ENCODE measurements around the gene RDH12. TPM values are rescaled to one million over a fixed set of nuclear protein-coding genes. Genes with fewer than 3 reads are reported as not detected.

The RDH12 gene
- total RNA-seq, 3 donors from 2014 or later: not detected

DNA sequence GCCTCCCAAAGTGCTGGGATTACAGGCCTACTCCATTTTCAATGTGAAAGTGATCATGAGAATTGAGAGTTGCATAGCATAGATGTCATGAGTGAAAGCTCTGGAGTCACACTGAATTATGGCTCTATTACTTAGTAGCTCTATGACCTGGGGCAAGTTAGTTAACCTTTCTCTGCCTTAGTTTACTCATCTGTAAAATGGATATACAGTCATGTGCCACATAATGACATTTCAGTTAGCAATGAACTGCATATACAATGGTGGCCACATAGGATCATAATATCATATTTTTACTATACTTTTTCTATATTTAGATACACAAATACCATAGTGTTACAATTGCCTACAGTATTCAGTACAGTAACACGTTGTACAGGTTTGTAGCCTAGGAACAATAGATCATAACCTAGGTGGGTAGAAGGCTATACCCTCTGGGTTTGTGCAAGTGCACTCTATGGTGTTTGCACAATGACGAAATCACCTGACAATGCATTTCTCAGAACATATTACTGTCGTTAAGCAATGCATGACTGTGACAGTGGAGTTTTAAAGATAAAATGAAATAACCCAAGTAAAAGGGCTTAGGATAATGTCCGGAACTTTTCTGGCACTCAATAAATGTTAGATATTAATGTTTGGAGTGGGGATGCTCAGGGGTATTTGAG lies 61.6 kb downstream of the RDH12 start:
- peaks cover 21% of the 10 kb centered on the region for H3K4me1 ChIP-seq (ENCODE audit: low read depth)
- no peaks in the 10 kb centered on the region for H3K36me3 ChIP-seq (ENCODE audit: low read depth)
- H3K9me3 ChIP-seq: no peaks in the 10 kb centered on the region
- DNase-seq (peak in 1 of 3 donors; percentile 29), ATAC-seq (peak; percentile 87)
- intact Hi-C loops (cut with DNase I, micrococcal nuclease): no loop called here
- H3K4me3 ChIP-seq: no peak overlapping the region
- TF ChIP-seq, protein P1, sequence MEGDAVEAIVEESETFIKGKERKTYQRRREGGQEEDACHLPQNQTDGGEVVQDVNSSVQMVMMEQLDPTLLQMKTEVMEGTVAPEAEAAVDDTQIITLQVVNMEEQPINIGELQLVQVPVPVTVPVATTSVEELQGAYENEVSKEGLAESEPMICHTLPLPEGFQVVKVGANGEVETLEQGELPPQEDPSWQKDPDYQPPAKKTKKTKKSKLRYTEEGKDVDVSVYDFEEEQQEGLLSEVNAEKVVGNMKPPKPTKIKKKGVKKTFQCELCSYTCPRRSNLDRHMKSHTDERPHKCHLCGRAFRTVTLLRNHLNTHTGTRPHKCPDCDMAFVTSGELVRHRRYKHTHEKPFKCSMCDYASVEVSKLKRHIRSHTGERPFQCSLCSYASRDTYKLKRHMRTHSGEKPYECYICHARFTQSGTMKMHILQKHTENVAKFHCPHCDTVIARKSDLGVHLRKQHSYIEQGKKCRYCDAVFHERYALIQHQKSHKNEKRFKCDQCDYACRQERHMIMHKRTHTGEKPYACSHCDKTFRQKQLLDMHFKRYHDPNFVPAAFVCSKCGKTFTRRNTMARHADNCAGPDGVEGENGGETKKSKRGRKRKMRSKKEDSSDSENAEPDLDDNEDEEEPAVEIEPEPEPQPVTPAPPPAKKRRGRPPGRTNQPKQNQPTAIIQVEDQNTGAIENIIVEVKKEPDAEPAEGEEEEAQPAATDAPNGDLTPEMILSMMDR (IDR thresholded peaks at IDR 0.05): no peak

DNA sequence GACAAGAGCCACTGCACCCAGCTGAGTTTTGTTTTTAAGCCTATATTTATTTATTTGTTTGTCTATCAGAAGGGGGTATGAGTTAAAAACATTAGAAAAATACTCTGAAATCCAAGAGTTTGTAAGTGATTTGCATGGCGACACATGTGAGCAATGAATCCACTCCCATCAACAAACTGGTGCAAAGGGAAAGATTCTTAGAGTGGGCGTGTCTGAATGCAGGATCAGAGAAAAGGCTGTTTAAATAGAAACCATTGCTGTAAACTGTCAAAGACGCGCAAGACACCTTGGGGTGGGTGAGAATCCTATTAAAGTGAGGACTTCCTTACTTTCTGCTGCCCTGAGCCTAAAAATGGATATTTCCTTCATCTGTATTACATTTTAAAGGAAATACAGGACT lies 62.8 kb downstream of the RDH12 start:
- no peaks in the 10 kb centered on the region for H3K9me3 ChIP-seq
- no peak overlapping the region for H3K4me3 ChIP-seq
- DNase-seq (peak in 1 of 3 donors; percentile 68), ATAC-seq (peak; percentile 71)
- TF ChIP-seq, protein P1 (IDR thresholded peaks at IDR 0.05): no peak
- no peaks in the 10 kb centered on the region for H3K36me3 ChIP-seq (ENCODE audit: low read depth)
- intact Hi-C loops (cut with DNase I, micrococcal nuclease): no loop called here
- H3K4me1 ChIP-seq (ENCODE audit: low read depth): peaks cover 21% of the 10 kb centered on the region

GRCh38 chr14:67765192-67765834 lies 63.6 kb downstream of the RDH12 start:
- Histone ChIP-seq H3K4me1 (ENCODE audit: low read depth) (peaks cover 21% of the 10 kb centered on the region), H3K9me3 (no peaks in the 10 kb centered on the region), H3K36me3 (ENCODE audit: low read depth) (no peaks in the 10 kb centered on the region), H3K4me3 (no peak overlapping the region)
- DNase-seq (peak in 1 of 3 donors; percentile 46), ATAC-seq (peak; percentile 71)
- intact Hi-C loops (cut with DNase I, micrococcal nuclease): no loop called here
- TF ChIP-seq, protein P1 (IDR thresholded peaks at IDR 0.05): no peak

- Histone ChIP-seq H3K9me3 (no peaks in the 10 kb centered on the region), H3K4me1 (ENCODE audit: low read depth) (peaks cover 21% of the 10 kb centered on the region), H3K36me3 (ENCODE audit: low read depth) (no peaks in the 10 kb centered on the region), H3K4me3 (no peak overlapping the region)
- intact Hi-C loops (cut with DNase I, micrococcal nuclease): no loop called here
- ATAC-seq (no peak), DNase-seq (peak in 1 of 3 donors; percentile 36)
- TF ChIP-seq, protein P1 (IDR thresholded peaks at IDR 0.05): no peak
These were observed 64.5 kb downstream of the RDH12 start for GRCh38 chr14:67766035-67766680.

DNA sequence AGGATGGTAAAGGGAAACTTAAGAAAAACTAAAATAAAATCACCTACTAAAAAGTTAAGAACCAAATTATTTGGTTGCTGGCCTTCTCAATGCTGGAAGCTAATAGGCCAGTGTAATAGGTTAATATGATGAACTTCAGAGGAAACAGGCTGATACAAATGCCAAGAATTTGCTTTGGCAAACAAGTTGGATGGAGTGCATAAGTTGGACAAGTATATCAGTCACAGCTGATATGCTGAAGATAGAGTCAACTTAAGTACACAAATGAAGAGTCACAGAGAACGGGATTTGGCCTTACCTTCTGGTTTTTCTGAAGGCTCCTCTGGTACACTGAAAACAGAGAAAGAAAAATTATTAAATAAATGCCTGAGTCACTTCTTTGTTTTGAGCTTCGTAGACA lies 66.5 kb downstream of the RDH12 start:
- intact Hi-C loops (cut with DNase I, micrococcal nuclease): no loop called here
- H3K4me3 ChIP-seq: no peak overlapping the region

More for the DNA sequence above, 66.5 kb downstream of the RDH12 start:
- Histone ChIP-seq H3K36me3 (ENCODE audit: low read depth) (peaks cover 7% of the 10 kb centered on the region), H3K4me1 (ENCODE audit: low read depth) (peaks cover 21% of the 10 kb centered on the region), H3K9me3 (no peaks in the 10 kb centered on the region)
- DNase-seq (no peak), ATAC-seq (no peak)
- TF ChIP-seq, protein P1 (IDR thresholded peaks at IDR 0.05): no peak

Data from mucosa of descending colon (tissue), 3 donors.